PC-9 (cell line): ENCODE measurements around the gene OSTC. TPM values are rescaled to one million over a fixed set of nuclear protein-coding genes. Genes with fewer than 3 reads are reported as not detected.

Experiments used
- BruUV-seq: library from RNA; stranded (reverse); fragments of 400-500 nt; replicated peaks from 2 replicates; lab custom pipeline; 2021; lab: Mats Ljungman, UMichigan
- CTCF ChIA-PET: fragments of 300-600 bp; sonication (Branson Sonifier 250); formaldehyde crosslinking; loops from one replicate; lab custom pipeline; 2022; ENCODE audit warnings: antibody characterized with exemption; lab: Charles Lee
- POLR2A ChIA-PET: fragments of 300-600 bp; sonication (Branson Sonifier 250); formaldehyde crosslinking; loops from one replicate; lab custom pipeline; 2022; ENCODE audit warnings: antibody characterized with exemption; ENCODE audit not compliant: unreplicated experiment; lab: Charles Lee
- DNase-seq, 2 experiments: peaks; one replicate each; pipeline versions ENCODE4 v3.0.0 to v3.0.0-alpha.2; 2015 to 2022; ENCODE audit warnings: mixed read lengths in 1 of 2
- H2AFZ ChIP-seq: fragments of 200-600 bp; sonication (generic); 2 replicates; pipeline ENCODE4 v1.8.1; 2017; ENCODE audit warnings: antibody characterized with exemption
- H3F3A ChIP-seq: fragments of 200-600 bp; sonication (generic); 2 replicates; pipeline ENCODE4 v1.8.1; 2017; ENCODE audit warnings: antibody characterized with exemption, mild to moderate bottlenecking, low read depth; ENCODE audit not compliant: insufficient read depth
- H3K27ac ChIP-seq: fragments of 200-600 bp; sonication (generic); 2 replicates; pipeline ENCODE4 v1.6.1; 2016; ENCODE audit warnings: mixed run types
- H3K27me3 ChIP-seq: fragments of 200-600 bp; sonication (generic); 2 replicates; pipeline ENCODE4 v1.6.1; 2016; ENCODE audit warnings: low read depth, mixed run types; ENCODE audit not compliant: insufficient read depth
- H3K36me3 ChIP-seq: fragments of 200-600 bp; sonication (generic); 2 replicates; pipeline ENCODE4 v1.6.1; 2016; ENCODE audit warnings: low read depth, mixed run types
- H3K4me1 ChIP-seq: fragments of 200-600 bp; sonication (generic); replicated peaks from 2 replicates; pipeline ENCODE4 v1.6.1; 2016; ENCODE audit warnings: mixed run types; ENCODE audit not compliant: insufficient read depth
- H3K4me2 ChIP-seq: fragments of 200-600 bp; sonication (generic); 2 replicates; pipeline ENCODE4 v1.6.1; 2017; ENCODE audit warnings: mixed run types
- H3K4me3 ChIP-seq: fragments of 200-600 bp; sonication (generic); 2 replicates; pipeline ENCODE4 v1.6.1; 2016; ENCODE audit warnings: mixed run types
- H3K79me2 ChIP-seq: fragments of 200-600 bp; sonication (generic); 2 replicates; pipeline ENCODE4 v1.6.1; 2017; ENCODE audit warnings: low read depth, mixed run types
- H3K9me2 ChIP-seq: fragments of 200-600 bp; sonication (generic); 2 replicates; pipeline ENCODE4 v1.8.1; 2017; ENCODE audit warnings: mild to moderate bottlenecking; ENCODE audit not compliant: insufficient read depth
- H3K9me3 ChIP-seq: fragments of 200-600 bp; sonication (generic); 2 replicates; pipeline ENCODE4 v1.8.1; 2016; ENCODE audit warnings: low read depth; ENCODE audit not compliant: insufficient read depth
- H4K20me1 ChIP-seq: fragments of 200-600 bp; sonication (generic); 2 replicates; pipeline ENCODE4 v1.8.1; 2017; ENCODE audit not compliant: insufficient read depth
- EZH2 ChIP-seq: fragments of 200-600 bp; sonication (generic); IDR thresholded peaks from 2 replicates; pipeline ENCODE4 v1.8.0; 2017; ENCODE audit warnings: antibody characterized with exemption, low read depth
- intact Hi-C: fragments of 100-400 bp; cut with micrococcal nuclease; formaldehyde crosslinking; loops from one replicate; pipeline ENCODE4 v1.10.0; 2022; ENCODE audit not compliant: unreplicated experiment
- total RNA-seq: library from RNA; stranded (reverse); gene quantifications from 2 replicates; pipeline ENCODE4 v1.2.3, GENCODE V29; 2021
- TF ChIP-seq, protein P1 (sequence below): fragments of 200-600 bp; sonication (generic); conservative IDR thresholded peaks from 2 replicates; pipeline ENCODE4 v1.6.1; 2017; ENCODE audit warnings: mixed run types, antibody characterized with exemption, mild to moderate bottlenecking, moderate library complexity

OSTC gene
- total RNA-seq, 1 experiment from 2014 or later, result 61.7 TPM

DNA sequence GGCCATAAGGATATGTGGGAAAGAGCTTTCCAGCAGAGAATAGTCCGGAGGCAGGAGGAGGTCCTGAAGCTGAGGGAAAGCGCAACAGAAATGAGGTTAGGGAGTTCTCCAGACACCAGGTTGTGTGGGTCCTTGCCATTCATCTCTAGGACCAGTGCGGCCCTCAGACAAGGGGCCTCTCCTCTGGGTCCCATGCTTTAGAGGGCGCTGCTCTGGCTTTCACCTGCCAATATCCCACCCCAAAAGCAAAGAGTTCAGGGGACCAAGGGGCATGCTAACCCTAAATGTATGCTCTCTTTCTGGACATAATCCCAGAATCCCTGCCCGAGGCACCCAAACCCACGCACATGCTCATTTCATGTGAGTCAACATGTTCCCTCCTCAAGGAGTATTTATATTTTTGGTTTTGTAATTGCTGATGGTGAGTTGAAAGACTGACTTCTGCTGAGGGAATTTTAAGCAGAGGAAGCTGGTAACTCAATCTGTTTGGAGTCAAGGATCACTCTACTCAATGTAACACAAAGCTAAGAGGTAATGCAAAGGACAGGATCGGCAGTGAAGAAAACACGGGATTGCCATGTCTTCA lies 15.2 kb upstream of the OSTC start:
- Histone ChIP-seq H3K4me3 (no peak overlapping the region), H3K4me2 (no peak overlapping the region), H2AFZ (no peak overlapping the region), H3K4me1 (no peaks in the 10 kb centered on the region), H3K79me2 (no peaks in the 10 kb centered on the region), H3K36me3 (peaks cover 9% of the 10 kb centered on the region; the same call in 1 of the 2 replicates), H4K20me1 (no peaks in the 10 kb centered on the region), H3K27ac (no peak overlapping the region), H3K9me3 (no peaks in the 10 kb centered on the region), H3K27me3 (no peaks in the 10 kb centered on the region), H3F3A (peaks cover 6% of the 10 kb centered on the region; the same call in 1 of the 2 replicates), H3K9me2 (no peaks in the 10 kb centered on the region)
- BruUV-seq, result no TSS peak
- DNase-seq, result no peak
- CTCF ChIA-PET, result no interaction called here
- TF ChIP-seq, protein P1, sequence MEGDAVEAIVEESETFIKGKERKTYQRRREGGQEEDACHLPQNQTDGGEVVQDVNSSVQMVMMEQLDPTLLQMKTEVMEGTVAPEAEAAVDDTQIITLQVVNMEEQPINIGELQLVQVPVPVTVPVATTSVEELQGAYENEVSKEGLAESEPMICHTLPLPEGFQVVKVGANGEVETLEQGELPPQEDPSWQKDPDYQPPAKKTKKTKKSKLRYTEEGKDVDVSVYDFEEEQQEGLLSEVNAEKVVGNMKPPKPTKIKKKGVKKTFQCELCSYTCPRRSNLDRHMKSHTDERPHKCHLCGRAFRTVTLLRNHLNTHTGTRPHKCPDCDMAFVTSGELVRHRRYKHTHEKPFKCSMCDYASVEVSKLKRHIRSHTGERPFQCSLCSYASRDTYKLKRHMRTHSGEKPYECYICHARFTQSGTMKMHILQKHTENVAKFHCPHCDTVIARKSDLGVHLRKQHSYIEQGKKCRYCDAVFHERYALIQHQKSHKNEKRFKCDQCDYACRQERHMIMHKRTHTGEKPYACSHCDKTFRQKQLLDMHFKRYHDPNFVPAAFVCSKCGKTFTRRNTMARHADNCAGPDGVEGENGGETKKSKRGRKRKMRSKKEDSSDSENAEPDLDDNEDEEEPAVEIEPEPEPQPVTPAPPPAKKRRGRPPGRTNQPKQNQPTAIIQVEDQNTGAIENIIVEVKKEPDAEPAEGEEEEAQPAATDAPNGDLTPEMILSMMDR, result no peak
- no peak for TF ChIP-seq EZH2
- POLR2A ChIA-PET, result no interaction called here
- intact Hi-C loops, result no loop called here

DNA sequence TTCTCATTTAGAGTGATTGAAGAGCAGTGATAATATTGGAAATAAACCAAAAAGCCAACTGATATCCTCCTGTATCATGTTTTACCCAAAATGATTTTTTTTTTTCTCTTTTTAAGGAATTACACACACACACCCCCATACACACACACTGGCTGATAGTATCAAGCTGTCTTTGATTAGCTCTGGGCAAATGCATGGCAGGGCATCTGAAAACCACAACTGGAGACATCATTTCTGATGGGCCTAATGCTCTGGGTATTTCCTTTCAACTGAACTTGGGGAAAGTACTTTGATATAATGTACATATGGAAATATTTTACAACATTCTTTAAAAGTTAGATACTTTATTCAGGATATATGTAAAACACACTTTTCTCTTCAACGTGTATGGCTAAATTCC lies 14.2 kb upstream of the OSTC start:
- POLR2A ChIA-PET, result no interaction called here
- H2AFZ ChIP-seq, result no peak overlapping the region
- no peaks in the 10 kb centered on the region for H3K4me1 ChIP-seq

DNA sequence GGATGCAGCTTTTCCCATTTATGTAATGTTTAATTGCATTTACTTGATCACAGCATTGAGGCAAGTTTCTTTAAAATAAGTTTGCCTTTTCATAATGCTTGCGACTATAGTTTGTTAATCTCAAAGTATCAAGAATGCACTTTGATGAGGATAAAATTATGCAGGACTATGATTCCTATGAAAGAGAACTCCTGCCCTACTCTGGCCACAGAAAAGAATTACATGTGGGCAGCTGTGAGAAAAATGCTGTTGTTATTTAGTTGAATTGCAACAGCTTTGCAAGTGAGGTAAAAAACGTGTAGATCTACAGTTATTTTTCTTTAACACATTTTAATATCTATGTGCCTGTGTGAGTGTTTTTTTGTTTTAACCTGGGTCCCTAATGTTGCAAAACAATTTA lies 12.5 kb upstream of the OSTC start:
- Histone ChIP-seq H3K27me3 (no peaks in the 10 kb centered on the region), H3K4me1 (no peaks in the 10 kb centered on the region), H3K79me2 (no peaks in the 10 kb centered on the region), H3K4me2 (no peak overlapping the region), H2AFZ (no peak overlapping the region), H3F3A (peaks cover 4% of the 10 kb centered on the region; the same call in 1 of the 2 replicates), H3K4me3 (no peak overlapping the region), H3K36me3 (0 out of 2 replicates have a peak, but pooled peaks cover 3% of the 10 kb centered on the region), H4K20me1 (no peaks in the 10 kb centered on the region), H3K9me2 (no peaks in the 10 kb centered on the region), H3K9me3 (no peaks in the 10 kb centered on the region), H3K27ac (no peak overlapping the region)
- no peak for DNase-seq
- no TSS peak for BruUV-seq
- ChIA-PET POLR2A (interaction anchor here (0.5 kb wide), 1 partner anchor 1077 kb away, joined by 3 read pairs; no protein-coding TSS in a partner anchor), CTCF (no interaction called here)
- intact Hi-C loops, result no loop called here
- no peak for TF ChIP-seq EZH2
- TF ChIP-seq, protein P1, result no peak

More for the DNA sequence above, 14.2 kb upstream of the OSTC start:
- no peaks in the 10 kb centered on the region for H3K9me3 ChIP-seq
- intact Hi-C loops, result no loop called here
- peaks cover 4% of the 10 kb centered on the region; the same call in 1 of the 2 replicates for H3F3A ChIP-seq
- H3K79me2 ChIP-seq, result no peaks in the 10 kb centered on the region
- H3K27ac ChIP-seq, result no peak overlapping the region
- no peaks in the 10 kb centered on the region for H3K9me2 ChIP-seq
- no peaks in the 10 kb centered on the region for H4K20me1 ChIP-seq
- BruUV-seq, result no TSS peak
- H3K27me3 ChIP-seq, result no peaks in the 10 kb centered on the region
- DNase-seq, result no peak
- H3K4me2 ChIP-seq, result no peak overlapping the region
- H3K36me3 ChIP-seq, result peaks cover 7% of the 10 kb centered on the region; the same call in 1 of the 2 replicates
- CTCF ChIA-PET, result no interaction called here
- no peak for TF ChIP-seq EZH2
- TF ChIP-seq, protein P1, result no peak
- H3K4me3 ChIP-seq, result no peak overlapping the region
